ENCODE data around the gene C9orf50.

The C9orf50 gene

DNA sequence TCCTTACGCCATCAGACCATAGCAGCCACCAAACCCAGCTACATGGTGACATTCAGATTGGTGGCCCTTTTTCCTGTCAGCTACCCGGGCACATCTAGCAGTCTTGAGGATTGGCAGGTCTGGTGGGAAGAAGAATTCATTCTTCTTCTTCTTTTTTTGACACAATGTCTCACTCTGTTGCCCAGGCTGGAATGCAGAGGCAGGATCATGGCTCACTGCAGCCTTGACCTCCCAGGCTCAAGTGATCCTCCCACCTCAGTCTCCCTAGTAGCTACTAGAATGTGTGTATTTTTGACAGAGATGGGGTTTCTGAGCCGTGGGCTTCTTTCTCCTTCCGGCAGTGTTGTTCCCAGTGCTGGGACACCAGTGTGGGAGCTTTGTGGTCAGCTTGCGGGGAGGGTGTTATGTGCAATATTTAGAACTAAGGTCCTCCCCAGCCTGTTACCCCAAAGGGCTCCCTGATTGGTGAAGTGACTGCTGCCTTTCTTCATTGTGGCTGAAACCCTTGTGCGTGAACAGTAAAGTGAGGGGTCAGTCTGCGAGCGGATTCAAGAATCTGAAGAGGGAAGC is 8.4 kb upstream of the C9orf50 start:
- DNase-seq, result no peak

DNA sequence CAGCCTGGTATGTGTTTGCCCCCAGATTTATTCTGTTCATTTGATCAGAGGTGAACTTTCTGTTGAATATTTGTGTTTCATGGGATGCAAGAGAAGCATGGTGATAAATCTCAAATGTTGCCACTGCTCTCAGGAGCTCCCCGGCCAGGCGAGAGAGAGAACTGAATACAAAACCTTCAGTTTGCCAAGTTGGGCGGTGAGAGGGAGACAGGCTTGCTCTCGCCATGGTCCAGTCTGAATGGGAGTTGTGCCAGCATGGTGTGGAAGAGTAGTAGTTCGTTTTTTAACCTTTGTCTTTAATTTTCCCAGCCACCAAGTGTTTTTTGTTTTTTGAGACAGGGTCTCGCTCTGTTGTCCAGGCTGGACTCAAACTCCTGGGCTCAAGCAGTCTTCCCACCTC is 7.8 kb upstream of the C9orf50 start:
- DNase-seq, result no peak

DNA sequence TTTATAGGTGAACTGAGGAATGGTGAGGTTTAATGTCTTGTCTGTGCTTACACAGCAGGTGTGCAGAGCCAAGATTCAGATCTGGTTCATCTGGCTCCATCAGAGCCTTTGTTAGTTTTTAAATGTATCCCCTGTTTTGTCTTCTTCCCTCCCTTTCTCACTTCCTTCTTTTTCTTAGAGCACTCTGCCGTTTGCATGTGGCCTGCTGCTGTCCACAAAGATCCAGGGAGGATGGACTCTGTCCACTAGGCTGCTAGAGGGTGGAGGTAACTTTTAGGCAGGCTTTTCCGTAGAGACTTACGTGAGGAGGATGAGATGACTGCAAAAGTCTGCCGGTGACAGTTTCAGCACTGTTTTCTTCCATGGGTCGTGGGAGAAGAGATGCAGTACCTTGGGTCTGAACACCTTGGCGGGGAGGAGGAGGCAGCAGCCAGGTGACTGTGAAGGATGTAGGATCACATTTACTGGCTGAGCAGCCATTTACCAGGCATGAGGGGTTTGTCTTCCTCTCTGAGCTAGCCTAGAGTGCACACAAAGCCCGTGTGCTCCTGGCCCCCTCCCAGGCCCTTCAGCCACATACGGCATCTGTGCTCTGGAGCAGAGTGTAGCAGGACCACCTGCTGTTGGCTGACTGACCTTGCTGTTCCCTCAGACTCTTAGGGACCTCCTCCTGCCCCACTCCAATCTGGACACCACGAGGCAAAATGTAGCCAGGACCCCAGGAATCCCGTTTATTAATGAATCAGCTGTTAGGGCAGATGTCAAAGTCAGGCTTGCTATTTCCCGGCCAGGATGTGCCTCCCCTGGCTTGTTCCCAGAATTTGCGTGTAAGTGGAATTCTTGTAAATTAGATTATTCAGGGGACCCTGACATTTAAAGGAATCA is 6.9 kb upstream of the C9orf50 start:
- no peak for DNase-seq

- peak; percentile 48 for DNase-seq
Observed at GRCh38 chr9:129626625-129627284, 5.9 kb upstream of the C9orf50 start.

GRCh38 chr9:129626079-129626624 is 5.3 kb upstream of the C9orf50 start, which contains the start of gene NTMT1:
Gene NTMT1 (plus strand): TSS chr9:129626163. CDS start chr9:129632704, 6,541 bp downstream.
- peak; percentile 90 for DNase-seq

- DNase-seq, result peak; percentile 61
Observed at GRCh38 chr9:129624947-129625346, 4.0 kb upstream of the C9orf50 start.

GRCh38 chr9:129624168-129624759 is 3.4 kb upstream of the C9orf50 start:
- DNase-seq, result peak; percentile 63

- DNase-seq, result no peak
Observed at GRCh38 chr9:129623331-129623730, 2.4 kb upstream of the C9orf50 start.

- DNase-seq, result no peak
Observed at GRCh38 chr9:129619787-129620668, 873 bp downstream of the C9orf50 start.

GRCh38 chr9:129617167-129617566 is 3.7 kb downstream of the C9orf50 start:
- no peak for DNase-seq

DNA sequence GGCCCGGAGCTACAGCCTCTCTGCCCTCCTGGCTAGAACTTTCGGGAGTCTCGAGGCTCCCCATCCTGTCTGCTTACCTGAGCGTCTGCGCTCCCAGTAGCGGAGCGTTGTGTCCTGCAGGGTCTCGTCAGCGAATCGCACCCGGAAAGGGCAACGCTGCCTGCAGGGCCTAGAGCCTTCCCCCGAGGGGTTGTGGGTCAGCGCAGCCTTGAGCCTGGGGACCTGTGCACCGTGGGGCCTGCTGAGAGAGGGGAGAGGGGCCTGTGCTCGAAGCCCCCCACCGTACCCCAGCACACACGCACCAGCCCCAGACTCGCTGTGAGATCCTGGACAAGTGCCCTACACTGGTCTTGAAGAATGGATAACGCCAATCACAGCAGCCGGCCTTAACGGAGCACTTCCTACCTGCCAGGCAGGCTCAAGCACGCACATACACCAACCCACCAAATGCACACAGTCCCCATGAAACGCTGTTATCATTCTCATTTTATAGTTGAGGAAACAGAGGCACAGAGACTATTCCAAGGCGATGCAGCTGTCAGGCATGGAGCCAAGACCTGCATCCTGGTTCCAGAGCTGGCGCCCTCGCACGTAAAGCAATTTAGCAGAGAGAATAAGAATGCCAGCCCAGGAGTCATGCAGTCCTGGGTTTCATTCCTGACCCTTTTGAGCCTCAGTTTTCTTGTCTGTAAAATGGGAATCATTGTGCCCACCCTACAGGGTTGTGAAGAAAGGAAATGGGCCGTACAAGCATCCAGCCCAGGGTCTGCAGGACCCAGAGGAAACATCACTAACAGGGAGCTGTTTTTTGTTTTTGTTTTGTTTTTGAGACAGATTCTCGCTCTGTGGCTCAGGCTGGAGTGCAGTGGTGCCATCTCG is 5.3 kb downstream of the C9orf50 start:
- no peak for DNase-seq

GRCh38 chr9:129614932-129615331 is 6.0 kb downstream of the C9orf50 start:
- no peak for DNase-seq

- no peak for DNase-seq
Observed at GRCh38 chr9:129613520-129614175, 7.3 kb downstream of the C9orf50 start.

GRCh38 chr9:129612815-129613519 is 7.9 kb downstream of the C9orf50 start:
- no peak for DNase-seq

DNA sequence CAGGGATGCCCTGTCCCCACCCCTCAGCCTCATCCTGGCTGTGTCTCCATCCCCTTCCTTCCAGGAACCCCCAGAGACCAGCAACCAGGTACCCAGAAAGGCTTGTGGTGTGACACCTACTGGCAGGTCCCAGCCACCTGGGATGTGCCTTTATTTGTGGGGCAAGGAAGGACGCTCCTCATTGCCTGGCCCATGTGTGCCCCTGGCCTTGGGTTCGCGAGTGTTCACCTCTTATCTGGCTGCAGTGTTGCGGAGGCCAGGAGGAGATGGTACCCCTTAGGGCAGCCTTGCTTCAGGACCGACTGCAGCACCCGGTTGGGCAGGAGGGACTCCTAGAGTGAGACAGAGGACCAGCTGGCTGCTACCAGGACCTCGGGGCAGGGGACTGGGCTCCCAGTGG is 8.8 kb downstream of the C9orf50 start:
- DNase-seq, result no peak

GRCh38 chr9:129611307-129611800 is 9.5 kb downstream of the C9orf50 start:
- no peak for DNase-seq

DNA sequence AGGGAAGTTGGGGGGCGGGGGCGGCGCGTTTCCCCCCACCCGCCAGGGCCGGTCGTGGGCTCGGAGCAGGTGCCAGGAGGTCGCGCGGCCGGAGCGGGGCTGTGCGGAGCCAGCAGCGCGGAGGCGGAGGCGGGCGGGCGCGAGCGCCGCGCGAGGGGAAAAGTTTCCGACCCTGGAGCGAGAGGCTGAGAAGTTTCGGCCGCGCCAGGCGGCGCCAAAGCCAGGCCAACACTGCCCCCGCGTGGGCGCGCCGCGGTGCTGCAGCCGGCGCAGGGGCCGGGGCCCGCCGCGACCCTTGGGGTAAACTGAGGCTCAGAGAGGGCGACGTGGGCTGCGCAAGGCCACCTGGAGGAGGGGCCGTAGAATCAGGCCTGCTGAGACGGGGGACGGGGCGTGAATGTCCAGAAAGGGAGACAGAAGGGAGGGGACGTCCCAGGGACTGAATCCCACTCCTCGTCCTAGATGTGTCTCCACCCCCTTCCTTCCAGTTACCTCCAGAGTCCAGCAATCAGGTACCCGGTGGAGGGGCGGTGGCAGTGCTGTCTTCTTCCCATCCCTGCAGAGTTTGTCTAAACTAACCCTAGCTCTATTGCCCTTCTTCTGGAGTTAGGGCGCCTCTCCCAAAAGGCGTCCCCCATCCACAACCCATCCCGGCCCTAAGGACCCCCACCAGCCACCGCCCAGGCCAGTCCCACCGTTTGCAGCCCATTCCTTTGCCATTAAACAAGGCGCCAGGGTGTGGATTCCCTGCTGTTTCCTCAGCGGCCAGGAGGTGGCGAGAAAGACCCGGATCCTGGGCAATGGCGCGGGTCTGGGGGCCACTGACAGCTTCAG is 10.2 kb downstream of the C9orf50 start:
- DNase-seq, result peak; percentile 67

- DNase-seq, result no peak
Observed at GRCh38 chr9:129610213-129610472, 10.8 kb downstream of the C9orf50 start.

All from central memory CD4-positive, alpha-beta T cell (primary cell).